GM13977 (cell line): ENCODE results near the gene VEGFB.

Experiments used
- DNase-seq: peaks from one replicate; pipeline ENCODE4 v3.0.0; 2012; ENCODE audit warnings: low spot score
- in situ Hi-C: fragments of 300-500 bp; cut with MboI; formaldehyde crosslinking; loops from one replicate; pipeline ENCODE4 v1.12.0; 2022; ENCODE audit warnings: low sequenced_read_pairs, low pct_unique_long_range_greater_than_20kb, mixed read lengths, inconsistent platforms; ENCODE audit not compliant: unreplicated experiment
- TF ChIP-seq, protein P1 (sequence below): IDR thresholded peaks from 2 replicates; pipeline ENCODE4 v1.5.1; 2012; ENCODE audit warnings: mild to moderate bottlenecking, control low read depth; ENCODE audit not compliant: insufficient read depth; ENCODE audit errors: extremely low read depth, missing control alignments

Gene VEGFB

DNA sequence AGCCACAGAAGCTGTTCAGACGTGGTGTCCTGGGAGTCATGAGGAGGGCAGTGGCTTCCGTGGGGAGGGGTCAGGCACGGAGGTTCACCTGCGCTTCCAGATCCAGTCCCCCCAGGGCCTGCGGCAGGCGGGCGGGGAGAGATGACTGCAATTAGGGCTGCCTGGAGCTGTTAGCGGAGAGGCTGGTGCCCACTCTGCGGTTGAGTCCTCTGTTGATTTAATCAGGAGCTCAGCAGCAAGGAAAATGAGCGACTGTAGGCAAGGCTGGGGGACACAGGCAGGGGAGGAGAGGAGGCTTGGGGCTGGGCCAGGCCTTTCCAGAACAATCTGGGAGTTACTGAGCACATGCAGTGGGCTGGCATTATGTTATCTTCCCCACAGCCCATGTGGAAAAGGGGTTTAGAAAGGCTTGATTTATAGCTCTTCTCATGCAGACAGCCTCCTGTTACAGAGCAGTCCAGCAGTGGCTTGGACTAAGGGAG is 30.0 kb downstream of the VEGFB start:
- no peak for DNase-seq
- in situ Hi-C loops, result no loop called here
- TF ChIP-seq, protein P1, sequence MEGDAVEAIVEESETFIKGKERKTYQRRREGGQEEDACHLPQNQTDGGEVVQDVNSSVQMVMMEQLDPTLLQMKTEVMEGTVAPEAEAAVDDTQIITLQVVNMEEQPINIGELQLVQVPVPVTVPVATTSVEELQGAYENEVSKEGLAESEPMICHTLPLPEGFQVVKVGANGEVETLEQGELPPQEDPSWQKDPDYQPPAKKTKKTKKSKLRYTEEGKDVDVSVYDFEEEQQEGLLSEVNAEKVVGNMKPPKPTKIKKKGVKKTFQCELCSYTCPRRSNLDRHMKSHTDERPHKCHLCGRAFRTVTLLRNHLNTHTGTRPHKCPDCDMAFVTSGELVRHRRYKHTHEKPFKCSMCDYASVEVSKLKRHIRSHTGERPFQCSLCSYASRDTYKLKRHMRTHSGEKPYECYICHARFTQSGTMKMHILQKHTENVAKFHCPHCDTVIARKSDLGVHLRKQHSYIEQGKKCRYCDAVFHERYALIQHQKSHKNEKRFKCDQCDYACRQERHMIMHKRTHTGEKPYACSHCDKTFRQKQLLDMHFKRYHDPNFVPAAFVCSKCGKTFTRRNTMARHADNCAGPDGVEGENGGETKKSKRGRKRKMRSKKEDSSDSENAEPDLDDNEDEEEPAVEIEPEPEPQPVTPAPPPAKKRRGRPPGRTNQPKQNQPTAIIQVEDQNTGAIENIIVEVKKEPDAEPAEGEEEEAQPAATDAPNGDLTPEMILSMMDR, result no peak

DNA sequence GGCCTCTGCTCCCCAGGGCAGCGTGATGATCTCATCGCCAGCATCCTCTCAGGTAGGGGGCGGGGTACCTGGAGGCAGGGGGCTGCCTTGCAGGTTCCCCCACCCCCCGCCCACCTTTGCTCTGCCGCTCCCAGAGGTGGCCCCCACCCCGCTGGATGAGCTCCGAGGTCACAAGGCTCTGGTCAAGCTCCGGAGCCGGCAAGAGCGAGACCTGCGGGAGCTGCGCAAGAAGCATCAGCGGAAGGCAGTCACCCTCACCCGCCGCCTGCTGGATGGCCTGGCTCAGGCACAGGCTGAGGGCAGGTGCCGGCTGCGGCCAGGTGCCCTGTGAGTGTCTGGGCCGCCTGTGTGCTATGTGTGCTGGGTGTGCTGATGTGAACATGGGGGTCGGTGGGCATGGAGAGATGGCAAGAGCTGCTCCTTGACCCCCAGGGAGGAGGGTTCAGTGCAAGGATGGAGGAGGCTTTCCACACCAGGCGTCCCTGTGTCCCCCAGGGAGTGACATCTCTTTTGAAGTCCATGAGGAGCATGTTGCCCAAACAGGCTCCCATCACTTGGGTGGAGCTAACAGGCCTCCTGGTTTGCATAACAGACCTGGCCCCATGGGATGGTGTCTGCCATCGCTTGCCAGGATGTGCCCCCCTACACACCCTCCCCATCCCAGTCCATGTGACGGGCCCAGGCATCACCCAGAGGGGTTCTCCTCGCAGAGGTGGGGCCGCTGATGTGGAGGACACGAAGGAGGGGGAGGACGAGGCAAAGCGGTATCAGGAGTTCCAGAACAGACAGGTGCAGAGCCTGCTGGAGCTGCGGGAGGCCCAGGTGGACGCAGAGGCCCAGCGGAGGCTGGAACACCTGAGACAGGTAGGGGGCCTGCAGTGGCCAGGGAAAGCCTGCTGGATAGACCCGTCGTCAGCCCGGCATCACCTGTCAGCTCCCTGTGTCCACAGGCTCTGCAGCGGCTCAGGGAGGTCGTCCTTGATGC is 31.1 kb downstream of the VEGFB start:
- no peak for DNase-seq
- in situ Hi-C loops, result no loop called here
- TF ChIP-seq, protein P1, result no peak

DNA sequence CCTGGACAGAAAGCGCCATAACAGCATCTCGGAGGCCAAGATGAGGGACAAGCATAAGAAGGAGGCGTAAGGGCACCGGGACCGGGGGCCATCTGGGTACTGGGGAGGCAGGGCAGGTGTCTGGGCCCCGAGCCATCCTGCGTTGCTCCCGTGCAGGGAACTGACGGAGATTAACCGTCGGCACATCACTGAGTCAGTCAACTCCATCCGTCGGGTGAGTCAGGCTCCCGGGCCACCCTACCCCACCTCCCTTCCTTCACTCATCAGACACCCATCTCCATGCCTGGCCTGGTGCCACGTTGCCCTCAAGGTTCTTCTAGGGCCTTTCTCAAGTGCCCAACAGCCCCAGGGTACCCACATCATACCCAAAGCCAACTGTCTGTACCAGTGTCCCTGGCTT is 32.0 kb downstream of the VEGFB start:
- in situ Hi-C loops, result no loop called here
- no peak for DNase-seq

DNA sequence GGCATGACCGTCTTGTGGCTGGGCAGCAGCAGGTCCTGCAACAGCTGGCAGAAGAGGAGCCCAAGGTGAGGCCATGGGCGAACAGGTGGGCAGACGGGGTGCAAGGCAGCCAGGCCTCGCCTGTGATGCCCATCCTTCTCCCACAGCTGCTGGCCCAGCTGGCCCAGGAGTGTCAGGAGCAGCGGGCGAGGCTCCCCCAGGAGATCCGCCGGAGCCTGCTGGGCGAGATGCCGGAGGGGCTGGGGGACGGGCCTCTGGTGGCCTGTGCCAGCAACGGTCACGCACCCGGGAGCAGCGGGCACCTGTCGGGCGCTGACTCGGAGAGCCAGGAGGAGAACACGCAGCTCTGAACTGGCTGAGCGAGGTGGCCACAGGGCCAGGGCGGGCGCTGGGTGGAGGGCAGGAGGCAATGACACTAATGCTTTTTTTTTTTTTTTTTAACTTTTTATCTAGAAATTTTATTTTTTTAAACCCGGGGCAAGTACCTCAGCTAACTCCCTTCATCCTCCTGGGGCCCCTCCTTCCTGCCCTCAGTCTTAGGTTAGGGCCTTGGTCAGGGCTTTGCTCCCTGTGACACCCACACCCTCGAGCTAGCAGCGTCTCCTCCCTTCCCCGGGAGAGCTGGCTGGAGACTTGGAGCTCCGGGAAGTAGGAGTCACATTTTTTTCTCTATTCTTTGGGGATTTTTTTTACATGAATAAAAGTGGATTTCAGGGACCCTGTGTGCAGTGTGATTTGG is 33.0 kb downstream of the VEGFB start:
- in situ Hi-C loops, result no loop called here
- TF ChIP-seq, protein P1, result no peak
- no peak for DNase-seq

More for the DNA sequence above, 32.0 kb downstream of the VEGFB start:
- TF ChIP-seq, protein P1, result no peak

DNA sequence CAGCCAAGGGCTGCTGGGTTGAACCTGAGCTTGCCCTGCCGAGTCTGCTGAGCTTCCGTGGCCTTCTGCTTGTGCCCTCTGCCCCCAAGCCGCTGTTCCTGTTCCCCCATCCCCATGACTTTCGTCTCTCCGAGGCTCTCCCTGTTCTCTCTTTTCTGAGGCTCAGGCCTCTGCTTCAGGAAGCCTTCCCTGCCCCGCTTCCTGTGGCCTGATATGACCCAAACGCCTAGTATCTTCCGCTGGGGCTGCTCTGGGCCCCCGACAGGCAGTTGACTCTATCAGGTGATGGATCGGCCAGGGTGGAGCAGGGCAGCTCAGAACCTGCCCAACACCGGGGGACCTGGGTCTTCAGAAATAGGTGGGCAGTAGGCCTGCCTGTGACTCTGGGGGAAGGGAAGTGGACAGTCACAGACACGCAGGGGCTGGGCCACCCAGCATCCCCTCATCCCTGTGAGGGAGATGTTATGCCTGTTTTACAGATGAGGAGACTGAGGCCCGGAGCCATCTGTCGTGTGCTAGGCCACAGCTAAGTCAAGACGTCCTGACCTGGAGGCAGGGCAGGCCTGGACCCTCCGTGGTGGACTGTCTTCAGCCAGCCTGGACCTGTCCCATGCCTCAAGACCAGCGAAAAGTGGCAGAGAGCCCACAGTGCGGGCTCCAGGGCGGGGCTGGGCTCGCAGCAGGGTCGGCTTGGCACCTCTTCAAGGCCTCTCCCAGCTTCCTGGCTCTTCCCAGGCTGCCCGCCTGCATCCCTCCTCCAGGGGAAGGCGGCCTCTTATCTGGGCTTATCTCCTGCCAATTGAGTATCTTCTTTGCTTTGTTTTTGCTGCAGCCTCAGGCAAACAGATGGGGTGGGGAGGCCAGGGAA is 33.9 kb downstream of the VEGFB start:
- TF ChIP-seq, protein P1, result no peak
- no peak for DNase-seq
- in situ Hi-C loops, result no loop called here

DNA sequence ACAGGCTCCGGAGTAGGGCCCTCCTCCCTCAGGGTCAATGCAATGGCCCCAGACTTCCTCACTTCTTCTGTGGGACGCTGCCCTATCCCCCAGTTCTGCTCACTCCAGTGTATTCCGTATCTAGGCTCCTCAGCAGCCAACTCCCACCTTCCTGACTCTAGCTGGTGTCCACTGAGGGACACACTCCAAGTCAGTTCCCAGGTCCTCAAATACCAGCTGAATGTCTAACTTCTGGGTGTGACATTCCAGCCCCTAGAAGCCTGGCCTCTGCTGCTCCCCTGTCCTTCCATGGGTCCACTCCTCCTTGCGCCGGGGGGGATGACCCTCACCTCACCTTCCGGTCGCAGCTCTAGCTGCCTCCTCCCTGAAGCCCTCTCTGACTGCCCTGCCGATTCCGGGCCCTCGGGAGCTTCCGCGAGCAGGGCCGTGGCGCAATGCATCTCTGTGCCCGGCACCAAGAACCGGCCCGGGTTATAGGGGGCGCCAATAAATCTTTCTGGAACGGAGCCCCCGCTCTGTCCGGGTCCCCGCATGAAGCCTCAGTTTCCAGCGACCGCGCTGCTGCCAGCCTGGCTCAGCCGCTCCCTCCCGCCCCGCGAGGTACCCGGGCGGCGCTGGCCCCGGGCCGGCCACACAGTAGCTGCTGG is 34.6 kb downstream of the VEGFB start:
- in situ Hi-C loops, result no loop called here
- TF ChIP-seq, protein P1, result no peak
- DNase-seq, result no peak
